NCI-H345 (cell line): Measurements from ENCODE around the gene GSTT2B.
"Not testable (repeated sequence)": the region's sequence is repeated elsewhere in the genome, so short reads cannot be mapped to it uniquely, and the experiment has no call there.

Source experiments
- DNase-seq: peaks from one replicate; lab custom pipeline; 2025; lab: John Stamatoyannopoulos, UW

GSTT2B gene

GRCh38 chr22:23984430-23984829 lies 23.4 kb upstream of the GSTT2B start:
- DNase-seq: peak; percentile 66

GRCh38 chr22:23980567-23980966 lies 19.6 kb upstream of the GSTT2B start:
- DNase-seq: not testable (repeated sequence)

DNA sequence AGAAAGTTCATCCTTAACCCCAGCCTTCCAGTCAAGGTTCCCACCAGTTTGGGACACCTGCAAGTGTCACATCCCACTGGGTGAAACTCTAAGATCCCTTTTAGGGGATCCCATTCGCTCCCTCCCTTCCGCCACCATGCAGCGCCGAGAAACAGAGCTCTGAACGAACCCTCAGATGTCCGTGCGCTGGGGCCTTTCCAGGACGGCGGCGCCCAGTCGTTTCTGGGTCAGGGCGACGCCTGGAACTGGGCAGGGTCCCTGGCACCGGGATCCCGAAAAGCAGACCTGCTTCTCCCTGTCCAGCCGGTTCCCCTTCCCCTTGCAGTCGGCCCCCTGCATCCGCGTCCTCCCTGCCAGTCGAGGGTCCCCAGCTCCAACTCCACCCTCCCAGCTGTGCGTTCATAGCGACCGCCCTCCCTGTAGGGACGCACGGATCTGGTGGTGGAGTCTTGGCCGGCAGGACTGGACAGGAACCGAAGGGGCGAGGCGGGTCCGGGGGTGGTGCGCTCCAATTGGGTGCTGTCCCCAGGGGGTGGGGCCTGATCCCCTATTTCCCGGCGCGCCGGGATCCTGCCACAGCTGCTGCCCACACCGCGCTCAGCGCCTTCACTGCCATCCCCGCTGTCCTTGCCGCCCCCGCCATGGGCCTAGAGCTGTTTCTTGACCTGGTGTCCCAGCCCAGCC lies 18.7 kb upstream of the GSTT2B start, which contains the start of gene GSTT2:
Gene GSTT2 (plus strand): TSS at position 578 of the 684 bp plus-strand sequence.
- DNase-seq: not testable (repeated sequence)

GRCh38 chr22:23977304-23977703 lies 16.3 kb upstream of the GSTT2B start:
- DNase-seq: not testable (repeated sequence)

- DNase-seq: not testable (repeated sequence)
Measured at GRCh38 chr22:23974836-23975352, 13.9 kb upstream of the GSTT2B start.

DNA sequence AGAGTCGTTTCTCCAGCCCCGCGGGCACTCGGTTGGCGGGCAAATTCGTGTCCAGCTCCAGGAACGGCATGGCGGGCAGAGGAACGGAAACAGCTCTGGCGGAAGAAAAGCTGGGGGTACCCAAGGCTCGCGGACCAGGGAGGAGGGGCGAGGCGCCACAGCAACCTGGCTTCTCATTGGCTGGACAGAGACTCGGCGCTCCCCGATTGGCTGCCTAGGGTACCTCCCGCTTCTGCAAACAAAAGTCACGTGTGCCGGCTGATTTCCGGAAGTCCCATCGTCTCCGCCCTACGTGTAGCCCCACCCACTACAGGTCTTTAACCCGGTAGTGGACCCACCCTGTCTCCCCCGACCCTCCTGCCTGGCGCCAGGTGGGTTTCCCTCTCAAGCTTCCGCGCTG lies 13.3 kb upstream of the GSTT2B start, which contains the start of gene DDT:
Gene DDT (minus strand): TSS at position 97 of the 400 bp plus-strand sequence. CDS start 27 bp downstream, at position 70.
- not testable (repeated sequence) for DNase-seq

DNA sequence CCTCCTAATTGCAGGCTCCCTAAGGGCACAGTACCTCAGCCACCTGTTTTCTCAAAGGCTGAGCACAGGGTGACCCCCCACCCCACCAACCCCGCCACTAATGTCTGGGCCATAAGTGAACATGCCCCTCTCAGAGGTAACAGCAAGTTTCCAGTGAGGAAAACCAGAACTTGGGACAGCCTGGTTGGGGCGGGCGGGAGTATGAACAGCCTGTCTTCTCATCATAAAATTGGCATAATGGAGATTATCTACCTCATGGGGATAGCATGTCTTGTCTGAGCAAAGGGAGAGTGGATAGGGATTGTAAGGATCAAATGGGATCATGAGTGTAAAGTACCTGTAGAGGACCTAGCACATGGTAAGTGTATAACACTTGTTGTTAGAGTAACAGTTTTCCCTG lies 10.9 kb upstream of the GSTT2B start:
- not testable (repeated sequence) for DNase-seq

DNA sequence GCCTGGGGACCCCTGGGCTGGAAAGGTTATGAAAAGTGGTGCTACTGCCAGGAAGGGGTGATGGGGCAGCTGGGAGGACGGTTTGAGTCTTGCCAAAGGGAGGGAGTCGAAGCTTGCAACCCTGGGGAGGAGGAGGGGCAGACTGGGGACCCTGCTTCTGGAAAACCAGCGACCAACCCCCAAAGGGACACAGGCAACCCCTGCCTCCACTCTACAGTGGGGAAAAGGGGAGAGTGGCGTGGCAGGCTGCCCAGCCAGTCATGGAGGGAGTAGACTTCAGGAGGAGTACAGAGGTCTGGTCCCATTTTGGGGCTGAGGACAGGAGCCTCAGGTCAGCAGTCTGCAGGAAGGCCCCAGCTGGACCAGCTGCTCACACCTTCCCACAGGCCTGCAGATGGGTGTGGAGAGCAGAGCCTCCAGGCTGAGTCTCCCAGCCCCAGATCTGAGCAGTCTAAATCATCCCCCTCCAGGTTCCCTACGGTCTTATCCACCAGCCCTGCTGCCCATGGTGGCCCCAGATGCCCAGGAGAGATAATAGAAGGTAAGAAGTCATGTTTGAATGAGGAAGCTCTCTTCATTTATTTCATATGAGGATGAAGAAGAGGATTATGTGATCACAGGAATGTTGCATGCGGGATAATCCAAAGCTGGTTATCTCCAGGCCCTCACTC lies 10.0 kb upstream of the GSTT2B start:
- DNase-seq: no peak

DNA sequence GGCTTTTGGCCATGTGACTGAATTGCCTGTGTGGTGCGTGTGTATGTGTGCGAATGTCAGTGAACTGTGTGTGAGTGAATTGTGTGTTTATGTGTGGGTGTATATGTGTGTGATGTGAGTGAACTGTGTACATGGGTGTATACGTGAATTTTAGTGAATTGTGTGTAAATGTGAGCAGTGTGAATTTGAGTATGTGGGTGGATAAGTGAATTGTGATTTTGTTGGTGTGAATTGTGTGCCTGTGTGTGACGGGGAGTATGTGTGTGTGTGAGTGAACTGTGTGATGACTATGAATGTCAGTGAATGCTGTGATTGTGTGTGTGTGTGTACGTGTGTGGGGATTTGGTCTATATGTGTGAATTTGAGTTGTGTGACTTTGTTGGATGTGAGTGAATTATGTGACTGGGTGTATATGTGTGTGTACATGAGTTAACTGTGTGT lies 9.2 kb upstream of the GSTT2B start:
- DNase-seq: no peak

DNA sequence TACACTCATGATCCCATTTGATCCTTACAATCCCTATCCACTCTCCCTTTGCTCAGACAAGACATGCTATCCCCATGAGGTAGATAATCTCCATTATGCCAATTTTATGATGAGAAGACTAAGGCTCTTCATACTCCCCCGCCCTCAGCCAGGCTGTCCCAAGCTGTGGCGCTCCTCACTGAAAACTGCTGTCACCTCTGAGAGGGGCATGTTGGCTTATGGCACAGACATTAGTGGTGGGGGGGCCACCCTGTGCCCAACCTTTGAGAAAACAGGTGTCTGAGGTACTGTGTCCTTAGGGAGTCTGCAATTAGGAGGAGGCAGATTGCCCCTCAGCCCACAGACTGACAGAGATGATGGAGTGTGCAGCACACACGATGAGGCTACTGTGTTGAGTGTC lies 8.1 kb upstream of the GSTT2B start:
- DNase-seq: no peak

DNA sequence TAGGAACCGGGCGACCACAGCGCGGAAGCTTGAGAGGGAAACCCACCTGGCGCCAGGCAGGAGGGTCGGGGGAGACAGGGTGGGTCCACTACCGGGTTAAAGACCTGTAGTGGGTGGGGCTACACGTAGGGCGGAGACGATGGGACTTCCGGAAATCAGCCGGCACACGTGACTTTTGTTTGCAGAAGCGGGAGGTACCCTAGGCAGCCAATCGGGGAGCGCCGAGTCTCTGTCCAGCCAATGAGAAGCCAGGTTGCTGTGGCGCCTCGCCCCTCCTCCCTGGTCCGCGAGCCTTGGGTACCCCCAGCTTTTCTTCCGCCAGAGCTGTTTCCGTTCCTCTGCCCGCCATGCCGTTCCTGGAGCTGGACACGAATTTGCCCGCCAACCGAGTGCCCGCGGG lies 5.6 kb upstream of the GSTT2B start, which contains the start of gene DDTL:
Gene DDTL (plus strand): TSS at position 321 of the 400 bp plus-strand sequence. CDS start 27 bp downstream, at position 348.
- not testable (repeated sequence) for DNase-seq

DNA sequence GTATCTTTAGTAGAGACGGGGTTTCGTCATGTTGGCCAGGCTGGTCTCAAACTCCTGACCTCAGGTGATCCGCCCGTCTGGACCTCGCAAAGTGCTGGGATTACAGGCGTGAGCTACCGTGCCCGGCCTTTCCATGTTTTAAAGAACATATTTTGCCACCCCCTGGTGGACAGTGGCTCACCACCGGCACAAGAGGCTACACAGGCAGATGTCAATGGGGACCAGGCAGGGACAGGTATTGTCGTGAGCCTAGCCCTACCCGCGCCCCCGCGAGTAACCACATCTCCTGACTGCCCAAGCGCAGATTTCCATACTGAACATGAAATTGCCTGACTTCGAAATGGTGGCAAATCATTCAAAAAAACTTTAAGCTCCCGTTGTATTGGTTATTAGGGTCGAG lies 5.1 kb upstream of the GSTT2B start:
- DNase-seq: not testable (repeated sequence)

DNA sequence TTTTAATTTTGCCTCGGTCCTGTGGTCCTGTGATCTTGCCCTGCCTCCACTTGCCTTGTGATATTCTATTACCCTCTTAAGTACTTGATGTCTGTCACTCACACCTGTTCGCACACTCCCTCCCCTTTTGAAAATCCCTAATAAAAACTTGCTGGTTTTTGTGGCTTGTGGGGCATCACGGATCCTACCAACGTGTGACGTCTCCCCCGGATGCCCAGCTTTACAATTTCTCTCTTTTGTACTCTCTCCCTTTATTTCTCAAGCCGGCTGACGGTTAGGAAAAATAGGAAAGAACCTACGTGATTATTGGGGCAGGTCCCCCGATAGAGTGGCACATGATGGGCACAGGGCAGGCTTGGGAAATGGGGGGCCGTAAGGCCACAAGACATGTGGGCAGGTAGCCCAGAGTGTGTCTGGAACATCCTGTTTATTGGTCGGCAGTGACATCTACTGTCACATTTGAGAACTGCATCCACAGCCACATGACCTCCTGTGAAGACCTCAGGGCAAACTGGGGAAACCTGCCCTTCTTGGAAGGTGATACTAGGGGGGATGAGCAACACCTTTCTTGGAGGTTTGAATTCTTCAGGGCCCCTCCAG lies 4.6 kb downstream of the GSTT2B start:
- DNase-seq: peak; percentile 80

- not testable (repeated sequence) for DNase-seq
Measured at GRCh38 chr22:23955886-23956285, 5.1 kb downstream of the GSTT2B start.

GRCh38 chr22:23954991-23955305 lies 6.0 kb downstream of the GSTT2B start:
- DNase-seq: not testable (repeated sequence)

DNA sequence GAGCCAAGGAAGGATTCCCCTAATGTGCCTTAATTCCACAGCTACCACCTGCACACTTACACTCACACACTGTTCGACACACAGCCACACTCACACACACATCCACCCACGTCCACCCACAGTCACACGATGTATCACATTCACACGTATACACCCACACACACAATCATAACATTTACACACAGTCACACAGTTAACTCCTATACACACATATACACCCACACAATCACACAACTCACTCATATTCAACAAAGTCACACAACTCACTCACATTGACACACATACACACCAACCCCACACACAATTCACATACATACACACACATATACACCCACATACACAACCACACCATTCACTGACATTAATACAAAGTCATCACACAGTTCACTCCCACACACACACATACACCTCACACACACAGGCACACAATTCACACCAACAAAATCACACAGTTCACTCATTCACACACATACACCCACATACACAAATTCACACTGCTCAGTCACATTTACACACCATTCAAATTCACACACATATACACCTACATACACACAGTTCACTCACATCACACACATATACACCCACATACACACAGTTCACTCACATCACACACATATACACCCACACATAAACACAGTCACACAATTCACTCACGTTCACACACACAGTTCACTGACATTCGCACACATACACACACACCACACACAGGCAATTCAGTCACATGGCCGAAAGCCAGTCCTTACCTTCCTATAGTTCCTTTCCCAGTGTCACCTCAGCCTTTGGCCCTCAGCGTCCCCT lies 6.6 kb downstream of the GSTT2B start:
- not testable (repeated sequence) for DNase-seq

GRCh38 chr22:23953485-23953884 lies 7.5 kb downstream of the GSTT2B start:
- not testable (repeated sequence) for DNase-seq

- DNase-seq: not testable (repeated sequence)
Measured at GRCh38 chr22:23952794-23953405, 8.1 kb downstream of the GSTT2B start.

DNA sequence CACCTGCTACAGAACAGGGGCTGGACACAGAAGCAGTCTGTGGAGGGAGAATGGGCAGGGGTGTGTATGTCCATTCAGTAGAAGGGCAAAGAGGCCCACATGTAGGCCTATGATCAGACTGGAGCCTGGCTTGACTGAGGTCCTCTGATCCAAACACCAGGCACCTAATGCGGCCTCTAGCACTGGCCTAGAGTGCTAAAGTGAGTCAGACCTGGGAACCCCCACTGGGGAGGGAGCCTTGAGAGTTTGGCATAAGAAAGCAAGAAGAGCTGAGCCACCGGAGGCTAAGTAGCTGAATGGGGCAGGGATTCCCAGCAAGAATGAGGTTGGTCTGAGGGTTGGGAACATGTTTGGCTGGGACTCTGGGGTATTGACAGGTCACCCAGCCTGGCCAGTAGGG lies 9.6 kb downstream of the GSTT2B start:
- DNase-seq: not testable (repeated sequence)

GRCh38 chr22:23949764-23950163 lies 11.2 kb downstream of the GSTT2B start:
- DNase-seq: not testable (repeated sequence)

DNA sequence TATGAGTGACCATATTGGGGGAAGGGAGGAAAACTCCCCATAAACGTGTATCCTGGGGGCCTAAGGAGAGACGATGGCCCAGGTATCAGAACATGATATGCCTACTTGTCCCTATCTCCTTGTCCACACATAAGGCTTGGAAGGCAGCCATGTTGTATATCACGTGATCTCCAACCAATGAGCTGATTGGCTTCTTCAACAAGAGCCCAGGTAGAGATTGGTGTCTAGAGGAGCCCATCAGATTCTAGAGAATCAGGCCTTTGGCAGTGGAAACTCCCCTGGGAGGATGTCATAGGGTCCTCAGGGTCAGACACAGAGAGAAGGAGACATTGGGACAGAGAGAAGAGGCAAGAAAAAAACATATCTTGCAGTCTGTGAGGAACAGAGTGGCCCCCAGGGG lies 13.6 kb downstream of the GSTT2B start:
- not testable (repeated sequence) for DNase-seq
